SK-N-SH treated with all-trans-retinoic acid at 6 μM for 48 hours (cell line): ENCODE data around the gene TNFRSF1B.

ENCODE experiments used
- ATAC-seq: fragments of 200-7000 bp; cut with Tn5 transposase; 3 replicates; pipeline ENCODE4 v1.9.1; 2020; ENCODE audit warnings: mild to moderate bottlenecking, moderate library complexity
- ARNTL ChIP-seq: fragments of 450-650 bp; formaldehyde crosslinking; IDR thresholded peaks from 2 replicates; pipeline ENCODE4 v1.5.0; 2020; ENCODE audit warnings: low read depth, mild to moderate bottlenecking, moderate library complexity, borderline replicate concordance
- CREB5 ChIP-seq: fragments of 250-450 bp; sonication (Bioruptor Pico); IDR thresholded peaks from 2 replicates; pipeline ENCODE4 v1.5.1; 2020; ENCODE audit warnings: low read depth, mild to moderate bottlenecking, moderate library complexity
- CSDC2 ChIP-seq: fragments of 250-450 bp; sonication (Bioruptor Pico); IDR thresholded peaks from 2 replicates; pipeline ENCODE4 v1.5.0; 2020; ENCODE audit warnings: mild to moderate bottlenecking, moderate library complexity
- CSRNP3 ChIP-seq: fragments of 250-450 bp; sonication (Bioruptor Pico); IDR thresholded peaks from 2 replicates; pipeline ENCODE4 v1.5.1; 2021; ENCODE audit warnings: mild to moderate bottlenecking, moderate library complexity
- ESRRG ChIP-seq: fragments of 250-450 bp; sonication (Bioruptor Pico); IDR thresholded peaks from 2 replicates; pipeline ENCODE4 v1.6.1; 2021; ENCODE audit warnings: mild to moderate bottlenecking
- GLIS3 ChIP-seq: fragments of 250-450 bp; sonication (Bioruptor Pico); IDR thresholded peaks from 2 replicates; pipeline ENCODE4 v1.5.0; 2020; ENCODE audit warnings: mild to moderate bottlenecking, moderate library complexity
- ISL1 ChIP-seq: fragments of 250-450 bp; sonication (Bioruptor Pico); IDR thresholded peaks from 2 replicates; pipeline ENCODE4 v2.1.2; 2022; ENCODE audit warnings: mild to moderate bottlenecking, moderate library complexity
- OSR1 ChIP-seq: fragments of 250-450 bp; sonication (Bioruptor Pico); IDR thresholded peaks from 2 replicates; pipeline ENCODE4 v1.8.0; 2022; ENCODE audit warnings: moderate library complexity, mild to moderate bottlenecking, inconsistent platforms
- PATZ1 ChIP-seq: fragments of 250-450 bp; sonication (Bioruptor Pico); IDR thresholded peaks from 2 replicates; pipeline ENCODE4 v1.8.0; 2020; ENCODE audit warnings: mild to moderate bottlenecking, moderate library complexity, borderline replicate concordance
- POU6F1 ChIP-seq: fragments of 250-450 bp; sonication (Bioruptor Pico); IDR thresholded peaks from 2 replicates; pipeline ENCODE4 v1.8.0; 2021; ENCODE audit warnings: low read depth, mild to moderate bottlenecking, moderate library complexity, borderline replicate concordance
- PPARA ChIP-seq: fragments of 250-450 bp; sonication (Bioruptor Pico); IDR thresholded peaks from 2 replicates; pipeline ENCODE4 v1.5.0; 2020; ENCODE audit warnings: mild to moderate bottlenecking, borderline replicate concordance
- RARB ChIP-seq: fragments of 250-450 bp; sonication (Bioruptor Pico); IDR thresholded peaks from 2 replicates; pipeline ENCODE4 v1.8.0; 2021; ENCODE audit warnings: mild to moderate bottlenecking, moderate library complexity
- SNAI2 ChIP-seq: fragments of 250-450 bp; sonication (Bioruptor Pico); IDR thresholded peaks from 2 replicates; pipeline ENCODE4 v1.5.0; 2020; ENCODE audit warnings: mild to moderate bottlenecking, moderate library complexity
- TCF4 ChIP-seq: fragments of 250-450 bp; sonication (Bioruptor Pico); IDR thresholded peaks from 2 replicates; pipeline ENCODE4 v1.8.0; 2021; ENCODE audit warnings: mild to moderate bottlenecking, moderate library complexity, borderline replicate concordance
- TOX ChIP-seq: fragments of 250-450 bp; sonication (Bioruptor Pico); IDR thresholded peaks from 2 replicates; pipeline ENCODE4 v1.8.0; 2021; ENCODE audit warnings: mild to moderate bottlenecking, moderate library complexity, borderline replicate concordance
- ZC3H10 ChIP-seq: fragments of 250-450 bp; sonication (Bioruptor Pico); IDR thresholded peaks from 2 replicates; pipeline ENCODE4 v1.5.1; 2021; ENCODE audit warnings: mild to moderate bottlenecking, moderate library complexity
- ZFP3 ChIP-seq: fragments of 250-450 bp; sonication (Bioruptor Pico); IDR thresholded peaks from 2 replicates; pipeline ENCODE4 v1.5.0; 2020; ENCODE audit warnings: mild to moderate bottlenecking, moderate library complexity
- ZFP30 ChIP-seq: fragments of 450-650 bp; formaldehyde crosslinking; IDR thresholded peaks from 2 replicates; pipeline ENCODE4 v1.5.0; 2022; ENCODE audit warnings: mild to moderate bottlenecking, moderate library complexity
- ZNF565 ChIP-seq: fragments of 450-650 bp; formaldehyde crosslinking; conservative IDR thresholded peaks from 2 replicates; pipeline ENCODE4 v1.5.0; 2020; ENCODE audit warnings: low read depth, mild to moderate bottlenecking, moderate library complexity
- ZNF8 ChIP-seq: fragments of 450-650 bp; formaldehyde crosslinking; IDR thresholded peaks from 2 replicates; pipeline ENCODE4 v1.5.0; 2020; ENCODE audit warnings: mild to moderate bottlenecking, moderate library complexity

Gene TNFRSF1B

GRCh38 chr1:12140515-12141162 is 26.2 kb upstream of the TNFRSF1B start:
- no peak for TF ChIP-seq CSRNP3 (CRISPR knock-in tag)
- TF ChIP-seq CREB5 (CRISPR knock-in tag), result no peak
- TF ChIP-seq TCF4 (CRISPR knock-in tag), result no peak
- no peak for TF ChIP-seq SNAI2 (CRISPR knock-in tag)

GRCh38 chr1:12141163-12141850 is 25.5 kb upstream of the TNFRSF1B start:
- no peak for ATAC-seq
- TF ChIP-seq CSDC2 (CRISPR knock-in tag), result no peak
- no peak for TF ChIP-seq ZNF8
- no peak for TF ChIP-seq ZC3H10
- TF ChIP-seq PATZ1 (CRISPR knock-in tag), result no peak
- no peak for TF ChIP-seq PPARA (CRISPR knock-in tag)
- TF ChIP-seq ISL1, result no peak
- TF ChIP-seq ZFP3, result no peak
- no peak for TF ChIP-seq ZNF565 (CRISPR knock-in tag)
- TF ChIP-seq RARB, result no peak
- no peak for TF ChIP-seq GLIS3 (CRISPR knock-in tag)
- TF ChIP-seq TOX (CRISPR knock-in tag), result no peak
- TF ChIP-seq POU6F1 (CRISPR knock-in tag), result no peak
- no peak for TF ChIP-seq CREB5 (CRISPR knock-in tag)
- TF ChIP-seq OSR1 (CRISPR knock-in tag), result no peak
- TF ChIP-seq ARNTL (CRISPR knock-in tag), result no peak
- TF ChIP-seq SNAI2 (CRISPR knock-in tag), result no peak
- no peak for TF ChIP-seq CSRNP3 (CRISPR knock-in tag)
- TF ChIP-seq ZFP30 (CRISPR knock-in tag), result no peak

More at GRCh38 chr1:12140515-12141162, 26.2 kb upstream of the TNFRSF1B start:
- ATAC-seq, result no peak

- ATAC-seq, result no peak
- TF ChIP-seq ARNTL (CRISPR knock-in tag), result no peak
- no peak for TF ChIP-seq PATZ1 (CRISPR knock-in tag)
- TF ChIP-seq CREB5 (CRISPR knock-in tag), result no peak
- no peak for TF ChIP-seq ZNF8
- no peak for TF ChIP-seq TOX (CRISPR knock-in tag)
- TF ChIP-seq ZFP30 (CRISPR knock-in tag), result no peak
- no peak for TF ChIP-seq PPARA (CRISPR knock-in tag)
- no peak for TF ChIP-seq ZNF565 (CRISPR knock-in tag)
- no peak for TF ChIP-seq CSRNP3 (CRISPR knock-in tag)
- TF ChIP-seq ESRRG (CRISPR knock-in tag), result no peak
Measured at GRCh38 chr1:12142141-12142823, 24.5 kb upstream of the TNFRSF1B start.
